GM11168 (cell line): ENCODE measurements around the gene SCAPER.

Experiments
- in situ Hi-C: fragments of 300-500 bp; cut with MboI; formaldehyde crosslinking; loops from one replicate; pipeline ENCODE4 v1.12.0; 2022; ENCODE audit warnings: low sequenced_read_pairs; ENCODE audit not compliant: unreplicated experiment

SCAPER gene

GRCh38 chr15:76382987-76383728, 522.0 kb downstream of the SCAPER start:
- in situ Hi-C loops = no loop called here

- in situ Hi-C loops = no loop called here
These were observed 523.8 kb downstream of the SCAPER start for GRCh38 chr15:76381366-76381765.

- in situ Hi-C loops = no loop called here
These were observed 524.9 kb downstream of the SCAPER start for GRCh38 chr15:76380249-76380648.

- in situ Hi-C loops = no loop called here
These were observed 526.4 kb downstream of the SCAPER start for GRCh38 chr15:76378691-76379090.

- in situ Hi-C loops = no loop called here
These were observed 527.4 kb downstream of the SCAPER start for GRCh38 chr15:76377751-76378150.

GRCh38 chr15:76377217-76377616, 527.9 kb downstream of the SCAPER start:
- in situ Hi-C loops = no loop called here

GRCh38 chr15:76376816-76377215, 528.3 kb downstream of the SCAPER start:
- in situ Hi-C loops = no loop called here

- in situ Hi-C loops = no loop called here
These were observed 529.1 kb downstream of the SCAPER start for GRCh38 chr15:76376029-76376428.

- in situ Hi-C loops = no loop called here
These were observed 537.0 kb downstream of the SCAPER start for GRCh38 chr15:76368122-76368621.

- in situ Hi-C loops = no loop called here
These were observed 538.4 kb downstream of the SCAPER start for GRCh38 chr15:76366714-76367113.

GRCh38 chr15:76363251-76363650, 541.9 kb downstream of the SCAPER start:
- in situ Hi-C loops = no loop called here

GRCh38 chr15:76360416-76360815, 544.7 kb downstream of the SCAPER start:
- in situ Hi-C loops = no loop called here

GRCh38 chr15:76359152-76359551, 546.0 kb downstream of the SCAPER start:
- in situ Hi-C loops = no loop called here

GRCh38 chr15:76358453-76358852, 546.7 kb downstream of the SCAPER start:
- in situ Hi-C loops = no loop called here

GRCh38 chr15:76354823-76355440, 550.2 kb downstream of the SCAPER start:
- in situ Hi-C loops = no loop called here

- in situ Hi-C loops = no loop called here
These were observed 551.2 kb downstream of the SCAPER start for GRCh38 chr15:76353903-76354302.

- in situ Hi-C loops = no loop called here
These were observed 552.0 kb downstream of the SCAPER start for GRCh38 chr15:76353023-76353577.

GRCh38 chr15:76349301-76350070, 555.7 kb downstream of the SCAPER start:
- in situ Hi-C loops = no loop called here

GRCh38 chr15:76347482-76348055, 557.6 kb downstream of the SCAPER start:
- in situ Hi-C loops = no loop called here
